ENCODE results near the gene HSPG2. TPM values are rescaled to one million over a fixed set of nuclear protein-coding genes. Genes with fewer than 3 reads are reported as not detected.
A peak's percentile ranks its signal among the peaks of the same experiment; 100 is the strongest.

Gene HSPG2
- total and polyA plus RNA-seq, 4 experiments from 2014 or later, result 1.2 TPM; not detected in 2

DNA sequence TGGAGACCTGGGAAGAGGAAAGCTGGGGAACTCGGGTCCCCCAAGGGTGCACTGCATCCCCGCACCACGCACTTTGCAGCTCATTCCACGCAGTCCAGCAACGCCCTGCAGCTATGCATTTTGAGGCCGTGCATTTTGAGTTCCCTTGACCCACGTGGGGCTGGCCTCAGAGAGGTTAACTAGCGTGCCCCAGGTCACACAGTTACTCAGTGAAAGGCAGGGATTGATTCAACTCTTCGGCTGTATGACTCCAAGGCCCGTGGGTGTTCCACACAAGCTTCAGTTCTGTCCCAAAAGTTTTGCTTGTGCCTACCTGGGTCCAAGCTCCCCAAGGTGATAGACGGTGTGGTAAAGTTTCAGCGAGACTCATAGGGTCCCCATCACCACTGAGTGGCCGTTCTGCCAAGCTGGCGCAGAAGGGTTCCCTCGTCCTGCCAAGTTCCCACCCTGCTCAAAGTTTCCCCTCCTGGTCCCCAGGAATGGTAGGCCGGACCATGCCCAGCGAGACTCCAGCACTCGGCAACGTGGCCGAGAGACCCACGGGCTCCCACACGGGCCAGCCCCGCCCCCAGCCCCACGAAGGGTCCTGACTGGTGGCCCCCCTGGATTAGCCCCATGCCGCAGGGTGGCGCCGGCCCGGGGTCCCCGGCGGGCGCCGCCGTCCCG, 611 bp downstream of the HSPG2 start:
- H3K36me3 ChIP-seq (ENCODE audit: insufficient read depth, low read length), result no peaks in the 10 kb centered on the region
- Mint-ChIP-seq H3K27me3 (peaks cover 3 to 4% of the 10 kb centered on the region in 2 donors), H3K4me1 (peaks cover 6 to 26% (median 9%) of the 10 kb centered on the region in 4 donors), H3K4me3 (peak overlapping the region; percentile 29 to 80 (median 70)), H3K9me3 (no peaks in the 10 kb centered on the region), H3K36me3 (no peaks in the 10 kb centered on the region), H3K27ac (peak overlapping the region in 1 of 7 donors; percentile 66)
- H3K27me3 ChIP-seq (ENCODE audit: insufficient read depth, low read length), result no peaks in the 10 kb centered on the region
- H3K4me1 ChIP-seq (ENCODE audit: insufficient read depth, low read length), result peaks cover 12% of the 10 kb centered on the region
- POLR2A ChIA-PET (ENCODE audit: partially characterized antibody), result interaction anchor here (0.6 to 2.2 kb wide), 4 partner anchors 15 to 116 kb away, joined by 3 to 14 read pairs (median 3); partner anchors contain the start of gene CDC42
- intact Hi-C loops (cut with micrococcal nuclease), result no loop called here
- CTCF ChIA-PET (ENCODE audit: partially characterized antibody), result interaction anchor here (0.8 kb wide), 1 partner anchor 9 kb away, joined by 3 read pairs; no protein-coding TSS in a partner anchor
- no peak overlapping the region for H3K27ac ChIP-seq (ENCODE audit: low read depth, low read length)
- H3K9me3 ChIP-seq (ENCODE audit: control insufficient read depth in 1 of 2, low read length in 2 of 2), result no peaks in the 10 kb centered on the region
- no peak overlapping the region for H3K4me3 ChIP-seq (ENCODE audit: low read length in 2 of 2)
- DNase-seq, result no peak

GRCh38 chr1:21935891-21936365, 1.2 kb downstream of the HSPG2 start:
- no peaks in the 10 kb centered on the region for H3K9me3 ChIP-seq (ENCODE audit: control insufficient read depth in 1 of 2, low read length in 2 of 2)
- intact Hi-C loops (cut with micrococcal nuclease), result no loop called here

GRCh38 chr1:21935393-21935804, 1.7 kb downstream of the HSPG2 start:
- Histone ChIP-seq H3K27ac (ENCODE audit: low read depth, low read length) (no peak overlapping the region), H3K4me3 (ENCODE audit: low read length in 2 of 2) (no peak overlapping the region), H3K9me3 (ENCODE audit: control insufficient read depth in 1 of 2, low read length in 2 of 2) (no peaks in the 10 kb centered on the region), H3K36me3 (ENCODE audit: insufficient read depth, low read length) (no peaks in the 10 kb centered on the region), H3K4me1 (ENCODE audit: insufficient read depth, low read length) (peaks cover 12% of the 10 kb centered on the region), H3K27me3 (ENCODE audit: insufficient read depth, low read length) (no peaks in the 10 kb centered on the region)
- intact Hi-C loops (cut with micrococcal nuclease), result no loop called here
- POLR2A ChIA-PET (ENCODE audit: partially characterized antibody), result no interaction called here
- Mint-ChIP-seq H3K4me3 (peak overlapping the region in 7 of 8 donors; percentile 5 to 72 (median 55)), H3K36me3 (no peaks in the 10 kb centered on the region), H3K27me3 (peaks cover 3% of the 10 kb centered on the region in 2 donors), H3K9me3 (no peaks in the 10 kb centered on the region), H3K4me1 (peaks cover 6 to 22% (median 8%) of the 10 kb centered on the region in 4 donors), H3K27ac (peak overlapping the region in 1 of 7 donors; percentile 60)
- DNase-seq, result no peak
- CTCF ChIA-PET (ENCODE audit: partially characterized antibody), result no interaction called here

More at GRCh38 chr1:21935891-21936365, 1.2 kb downstream of the HSPG2 start:
- Mint-ChIP-seq H3K4me1 (peaks cover 6 to 22% (median 8%) of the 10 kb centered on the region in 4 donors), H3K27ac (no peak overlapping the region), H3K4me3 (peak overlapping the region in 6 of 8 donors; percentile 13 to 78 (median 54)), H3K27me3 (peaks cover 3% of the 10 kb centered on the region in 2 donors), H3K36me3 (no peaks in the 10 kb centered on the region), H3K9me3 (no peaks in the 10 kb centered on the region)
- Histone ChIP-seq H3K27ac (ENCODE audit: low read depth, low read length) (no peak overlapping the region), H3K36me3 (ENCODE audit: insufficient read depth, low read length) (no peaks in the 10 kb centered on the region), H3K4me3 (ENCODE audit: low read length in 2 of 2) (no peak overlapping the region), H3K27me3 (ENCODE audit: insufficient read depth, low read length) (no peaks in the 10 kb centered on the region), H3K4me1 (ENCODE audit: insufficient read depth, low read length) (peaks cover 12% of the 10 kb centered on the region)
- POLR2A ChIA-PET (ENCODE audit: partially characterized antibody), result interaction anchor here (1.0 to 1.2 kb wide), 2 partner anchors 15 to 90 kb away, joined by 3 read pairs; no protein-coding TSS in a partner anchor
- no peak for DNase-seq
- CTCF ChIA-PET (ENCODE audit: partially characterized antibody), result interaction anchor here (0.8 kb wide), 1 partner anchor 8 kb away, joined by 3 read pairs; no protein-coding TSS in a partner anchor

DNA sequence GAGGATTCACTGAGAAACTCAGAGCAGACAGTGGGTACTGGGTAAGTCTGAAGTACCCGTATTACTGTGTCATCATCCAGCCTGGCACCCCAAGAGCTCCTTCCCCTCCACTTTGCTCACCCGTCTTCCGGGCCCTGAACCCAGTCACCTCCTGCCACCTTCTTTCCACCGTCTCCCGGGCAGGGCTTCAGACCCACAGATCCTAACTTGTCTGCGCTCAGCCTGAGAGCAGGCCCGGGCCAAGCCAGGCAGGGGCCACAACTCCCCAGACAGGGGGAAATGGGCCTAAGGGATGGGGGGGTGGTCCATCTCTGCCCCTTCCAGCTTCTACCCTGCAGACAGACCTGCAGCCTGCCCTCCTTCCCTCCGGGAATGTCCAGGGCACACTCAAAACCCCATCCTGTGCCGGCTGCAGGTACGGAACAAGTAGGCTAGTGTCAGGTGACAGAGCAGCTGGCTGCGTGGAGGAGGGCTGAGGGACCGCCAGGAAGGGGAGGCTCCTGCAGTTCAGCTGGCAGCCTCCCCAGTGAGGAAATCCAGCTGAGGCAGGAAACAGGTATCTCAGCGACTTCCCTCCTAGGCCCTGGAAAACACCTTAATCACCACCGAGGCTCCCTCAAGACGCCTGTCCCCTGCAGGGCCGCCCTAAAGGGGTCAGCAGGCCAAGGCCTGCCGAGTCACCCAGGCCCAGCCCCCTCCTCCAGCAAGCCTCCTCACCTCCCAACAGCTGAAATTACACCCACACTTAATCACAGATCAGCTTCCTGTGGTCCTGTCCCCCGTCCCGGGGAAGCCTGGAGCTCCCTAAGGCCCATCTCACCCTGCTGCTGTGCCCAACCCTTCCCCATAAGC, 3.5 kb downstream of the HSPG2 start:
- intact Hi-C loops (cut with micrococcal nuclease), result no loop called here
- H3K4me3 ChIP-seq (ENCODE audit: low read length in 2 of 2), result no peak overlapping the region
- H3K4me1 ChIP-seq (ENCODE audit: insufficient read depth, low read length), result peaks cover 12% of the 10 kb centered on the region
- ChIA-PET CTCF (ENCODE audit: partially characterized antibody) (no interaction called here), POLR2A (ENCODE audit: partially characterized antibody) (no interaction called here)
- H3K27me3 Mint-ChIP-seq, result peaks cover 3% of the 10 kb centered on the region in 2 donors
- H3K9me3 Mint-ChIP-seq, result no peaks in the 10 kb centered on the region
- H3K9me3 ChIP-seq (ENCODE audit: control insufficient read depth in 1 of 2, low read length in 2 of 2), result no peaks in the 10 kb centered on the region
- peaks cover 6 to 26% (median 8%) of the 10 kb centered on the region in 4 donors for H3K4me1 Mint-ChIP-seq
- no peaks in the 10 kb centered on the region for H3K27me3 ChIP-seq (ENCODE audit: insufficient read depth, low read length)
- no peaks in the 10 kb centered on the region for H3K36me3 Mint-ChIP-seq
- no peak overlapping the region for H3K27ac ChIP-seq (ENCODE audit: low read depth, low read length)
- no peak for DNase-seq
- peak overlapping the region in 1 of 7 donors; percentile 41 for H3K27ac Mint-ChIP-seq
- peak overlapping the region in 2 of 8 donors; percentile 36 to 54 for H3K4me3 Mint-ChIP-seq
- no peaks in the 10 kb centered on the region for H3K36me3 ChIP-seq (ENCODE audit: insufficient read depth, low read length)

- Mint-ChIP-seq H3K36me3 (no peaks in the 10 kb centered on the region), H3K9me3 (no peaks in the 10 kb centered on the region), H3K4me1 (peaks cover 0 to 16% (median 3%) of the 10 kb centered on the region in 4 donors), H3K27me3 (no peaks in the 10 kb centered on the region), H3K27ac (no peak overlapping the region), H3K4me3 (no peak overlapping the region)
- DNase-seq, result no peak
- ChIA-PET CTCF (ENCODE audit: partially characterized antibody) (no interaction called here), POLR2A (ENCODE audit: partially characterized antibody) (no interaction called here)
- Histone ChIP-seq H3K9me3 (ENCODE audit: control insufficient read depth in 1 of 2, low read length in 2 of 2) (no peaks in the 10 kb centered on the region), H3K4me3 (ENCODE audit: low read length in 2 of 2) (no peak overlapping the region), H3K27ac (ENCODE audit: low read depth, low read length) (no peak overlapping the region), H3K27me3 (ENCODE audit: insufficient read depth, low read length) (no peaks in the 10 kb centered on the region), H3K36me3 (ENCODE audit: insufficient read depth, low read length) (no peaks in the 10 kb centered on the region), H3K4me1 (ENCODE audit: insufficient read depth, low read length) (peaks cover 9% of the 10 kb centered on the region)
- intact Hi-C loops (cut with micrococcal nuclease), result no loop called here
These were observed 5.0 kb downstream of the HSPG2 start for GRCh38 chr1:21932127-21932526.

DNA sequence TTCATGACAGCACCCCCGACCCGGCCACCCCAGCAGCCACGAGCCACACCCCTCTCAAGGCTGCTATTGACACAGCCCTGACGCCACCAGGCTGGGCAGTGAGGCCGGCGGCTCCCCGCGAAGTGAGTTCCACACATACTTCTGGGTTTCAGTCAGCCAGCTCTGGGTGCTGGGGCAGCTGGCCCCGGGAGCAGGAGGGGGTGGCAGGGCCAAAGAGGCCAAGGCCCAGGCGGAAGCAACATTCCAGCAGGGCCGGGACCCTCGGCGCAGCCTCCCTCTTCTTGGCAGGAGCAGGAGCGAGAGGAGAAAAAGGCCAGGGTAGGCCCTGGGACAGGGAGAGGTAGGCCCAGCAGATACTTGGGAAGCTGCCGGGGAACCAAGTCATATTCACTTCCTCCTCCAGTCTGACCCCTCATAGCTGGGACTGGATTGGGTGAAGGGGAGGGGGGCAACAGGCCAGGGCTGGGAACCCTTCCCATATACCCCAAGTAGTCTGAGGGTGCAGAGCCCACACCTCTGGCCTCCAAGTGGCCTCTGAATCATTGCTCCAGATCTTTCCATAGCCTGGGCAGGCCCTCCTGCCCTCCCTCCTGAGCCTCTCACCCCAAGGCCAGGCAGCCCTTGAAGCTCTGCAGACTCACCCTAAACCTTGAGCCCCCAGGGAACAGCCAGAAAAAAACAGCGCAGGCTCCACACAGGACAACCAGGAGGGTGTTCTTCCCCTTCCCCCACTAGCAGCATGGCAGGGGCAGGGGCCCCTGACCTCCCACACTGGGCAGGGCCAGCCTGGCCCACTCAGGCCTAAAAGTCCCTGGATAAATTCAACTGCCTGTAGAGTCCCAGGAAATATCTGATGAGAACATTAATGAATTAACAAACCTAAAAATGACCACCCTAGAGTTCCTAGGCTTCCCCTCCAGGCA, 5.7 kb downstream of the HSPG2 start:
- H3K4me1 ChIP-seq (ENCODE audit: insufficient read depth, low read length), result peaks cover 6% of the 10 kb centered on the region

More for the DNA sequence above, 5.7 kb downstream of the HSPG2 start:
- H3K9me3 Mint-ChIP-seq, result no peaks in the 10 kb centered on the region
- no peak overlapping the region for H3K27ac ChIP-seq (ENCODE audit: low read depth, low read length)
- intact Hi-C loops (cut with micrococcal nuclease), result no loop called here
- ChIA-PET CTCF (ENCODE audit: partially characterized antibody) (no interaction called here), POLR2A (ENCODE audit: partially characterized antibody) (no interaction called here)
- H3K36me3 Mint-ChIP-seq, result no peaks in the 10 kb centered on the region
- no peaks in the 10 kb centered on the region for H3K9me3 ChIP-seq (ENCODE audit: control insufficient read depth in 1 of 2, low read length in 2 of 2)
- DNase-seq, result no peak
- no peak overlapping the region for H3K4me3 ChIP-seq (ENCODE audit: low read length in 2 of 2)
- H3K36me3 ChIP-seq (ENCODE audit: insufficient read depth, low read length), result no peaks in the 10 kb centered on the region
- no peaks in the 10 kb centered on the region for H3K27me3 ChIP-seq (ENCODE audit: insufficient read depth, low read length)
- H3K27ac Mint-ChIP-seq, result no peak overlapping the region
- H3K27me3 Mint-ChIP-seq, result no peaks in the 10 kb centered on the region
- H3K4me1 Mint-ChIP-seq, result peaks cover 0 to 14% (median 3%) of the 10 kb centered on the region in 4 donors
- H3K4me3 Mint-ChIP-seq, result no peak overlapping the region

Measured in CD4-positive, alpha-beta memory T cell (primary cell).